GM12878 (cell line): ENCODE results near the gene VSIG10L2.

Experiments used
- CTCF ChIP-seq, 3 experiments: IDR thresholded peaks in 2 of 3; conservative IDR thresholded peaks in 1 of 3; 2 replicates each; pipeline ENCODE4 v1.5.1; 2011; ENCODE audit warnings: low read depth in 3 of 3, low read length in 3 of 3, mild to moderate bottlenecking in 3 of 3, control low read depth in 2 of 3, moderate library complexity in 2 of 3, inconsistent platforms in 1 of 3, mixed read lengths in 1 of 3; ENCODE audit not compliant: control insufficient read depth in 2 of 3, insufficient read depth in 1 of 3; ENCODE audit errors: extremely low read depth in 1 of 3
- EZH2 ChIP-seq: IDR thresholded peaks from 2 replicates; pipeline ENCODE4 v1.6.1; 2012; ENCODE audit warnings: low read depth, mild to moderate bottlenecking, control low read depth, inconsistent platforms, low read length, borderline replicate concordance; ENCODE audit not compliant: control insufficient read depth
- POLR2AphosphoS5 ChIP-seq: IDR thresholded peaks from 2 replicates; pipeline ENCODE4 v1.6.1; 2011; ENCODE audit warnings: mild to moderate bottlenecking, low read length, inconsistent platforms
- TF ChIP-seq, protein P1 (sequence below): fragments of 450-650 bp; IDR thresholded peaks from 2 replicates; pipeline ENCODE4 v1.6.1; 2014; ENCODE audit warnings: mild to moderate bottlenecking

DNA sequence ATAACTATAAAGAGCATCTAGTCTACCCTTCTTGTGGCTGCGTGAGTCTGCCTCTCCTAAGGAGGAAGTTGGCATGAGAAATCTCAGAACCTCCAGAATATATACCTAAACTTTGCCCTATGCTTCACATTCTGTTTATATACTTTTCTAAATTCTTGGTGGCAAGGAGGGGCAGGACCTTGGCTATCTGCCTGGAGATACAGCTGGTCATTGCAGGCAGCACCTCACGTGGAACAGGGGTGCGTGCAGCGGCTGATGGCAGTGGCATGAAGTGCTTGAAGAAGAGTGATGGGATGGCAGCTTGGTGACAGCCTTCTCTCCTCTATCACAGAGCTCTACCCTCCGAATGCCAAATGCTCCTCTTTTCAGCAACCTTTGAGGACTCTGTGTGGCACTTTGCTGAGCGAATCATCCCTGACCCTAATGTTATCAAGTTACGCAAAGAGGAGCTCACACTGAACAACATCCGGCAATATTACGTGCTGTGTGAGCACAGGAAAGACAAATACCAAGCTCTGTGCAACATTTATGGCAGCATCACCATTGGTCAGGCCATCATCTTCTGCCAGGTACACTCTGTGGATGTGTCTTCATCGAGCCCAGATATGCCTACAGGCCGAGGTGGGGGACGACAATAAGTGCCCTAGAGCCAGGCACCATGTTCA is 29.0 kb upstream of the VSIG10L2 start:
- TF ChIP-seq, protein P1, sequence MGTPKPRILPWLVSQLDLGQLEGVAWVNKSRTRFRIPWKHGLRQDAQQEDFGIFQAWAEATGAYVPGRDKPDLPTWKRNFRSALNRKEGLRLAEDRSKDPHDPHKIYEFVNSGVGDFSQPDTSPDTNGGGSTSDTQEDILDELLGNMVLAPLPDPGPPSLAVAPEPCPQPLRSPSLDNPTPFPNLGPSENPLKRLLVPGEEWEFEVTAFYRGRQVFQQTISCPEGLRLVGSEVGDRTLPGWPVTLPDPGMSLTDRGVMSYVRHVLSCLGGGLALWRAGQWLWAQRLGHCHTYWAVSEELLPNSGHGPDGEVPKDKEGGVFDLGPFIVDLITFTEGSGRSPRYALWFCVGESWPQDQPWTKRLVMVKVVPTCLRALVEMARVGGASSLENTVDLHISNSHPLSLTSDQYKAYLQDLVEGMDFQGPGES, result no peak
- TF ChIP-seq EZH2 (no peak), POLR2AphosphoS5 (no peak), CTCF (IDR thresholded peaks at IDR 0.05 in 2 of 3, conservative IDR thresholded peaks at IDR 0.05 in 1 of 3; ENCODE audit: control insufficient read depth in 2 of 3, extremely low read depth in 1 of 3, insufficient read depth in 1 of 3, low read depth in 3 of 3, low read length in 3 of 3) (no peak)
